ENCODE results near the gene ASIC4.
A peak's percentile ranks its signal among the peaks of the same experiment; 100 is the strongest.

ASIC4 gene

GRCh38 chr2:219524817-219525216 lies 10.5 kb downstream of the ASIC4 start:
- no peaks in the 10 kb centered on the region for H3K36me3 ChIP-seq (ENCODE audit: insufficient read depth, insufficient read length, low read length)
- no peak overlapping the region for H3K9ac ChIP-seq (ENCODE audit: insufficient read length, low read depth)
- peaks cover 27% of the 10 kb centered on the region for H3K4me1 ChIP-seq (ENCODE audit: insufficient read depth, insufficient read length)
- H3K4me3 ChIP-seq (ENCODE audit: insufficient read length, low read depth) = no peak overlapping the region
- H3K27me3 ChIP-seq (ENCODE audit: insufficient read depth, insufficient read length) = peaks cover 43% of the 10 kb centered on the region
- H3K9me3 ChIP-seq (ENCODE audit: insufficient read depth, low read length) = no peaks in the 10 kb centered on the region
- TF ChIP-seq ZNF274 (IDR thresholded peaks at IDR 0.05; ENCODE audit: low read depth, low read length) = no peak
- no peak for TF ChIP-seq YY1 (IDR thresholded peaks at IDR 0.05; ENCODE audit: insufficient read depth, insufficient read length)
- no peak for TF ChIP-seq SUZ12 (IDR thresholded peaks at IDR 0.05; ENCODE audit: extremely low read depth, insufficient read depth, insufficient read length)
- no peak for DNase-seq (ENCODE audit: low read depth, low spot score)

GRCh38 chr2:219525533-219526232 lies 11.4 kb downstream of the ASIC4 start:
- Histone ChIP-seq H3K4me3 (ENCODE audit: insufficient read length, low read depth) (no peak overlapping the region), H3K27me3 (ENCODE audit: insufficient read depth, insufficient read length) (peaks cover 50% of the 10 kb centered on the region), H3K9ac (ENCODE audit: insufficient read length, low read depth) (no peak overlapping the region), H3K4me1 (ENCODE audit: insufficient read depth, insufficient read length) (peaks cover 29% of the 10 kb centered on the region), H3K9me3 (ENCODE audit: insufficient read depth, low read length) (no peaks in the 10 kb centered on the region), H3K36me3 (ENCODE audit: insufficient read depth, insufficient read length, low read length) (no peaks in the 10 kb centered on the region)
- TF ChIP-seq SUZ12 (IDR thresholded peaks at IDR 0.05; ENCODE audit: extremely low read depth, insufficient read depth, insufficient read length) (no peak), YY1 (IDR thresholded peaks at IDR 0.05; ENCODE audit: insufficient read depth, insufficient read length) (no peak), ZNF274 (IDR thresholded peaks at IDR 0.05; ENCODE audit: low read depth, low read length) (no peak)
- no peak for DNase-seq (ENCODE audit: low read depth, low spot score)

GRCh38 chr2:219526320-219527075 lies 12.2 kb downstream of the ASIC4 start:
- TF ChIP-seq SUZ12 (IDR thresholded peaks at IDR 0.05; ENCODE audit: extremely low read depth, insufficient read depth, insufficient read length) (no peak), ZNF274 (IDR thresholded peaks at IDR 0.05; ENCODE audit: low read depth, low read length) (no peak)
- Histone ChIP-seq H3K27me3 (ENCODE audit: insufficient read depth, insufficient read length) (peaks cover 58% of the 10 kb centered on the region), H3K36me3 (ENCODE audit: insufficient read depth, insufficient read length, low read length) (no peaks in the 10 kb centered on the region)

GRCh38 chr2:219527076-219527394 lies 12.8 kb downstream of the ASIC4 start:
- DNase-seq (ENCODE audit: low read depth, low spot score) = no peak
- H3K4me1 ChIP-seq (ENCODE audit: insufficient read depth, insufficient read length) = peaks cover 30% of the 10 kb centered on the region
- H3K4me3 ChIP-seq (ENCODE audit: insufficient read length, low read depth) = no peak overlapping the region
- peaks cover 63% of the 10 kb centered on the region for H3K27me3 ChIP-seq (ENCODE audit: insufficient read depth, insufficient read length)
- no peak for TF ChIP-seq YY1 (IDR thresholded peaks at IDR 0.05; ENCODE audit: insufficient read depth, insufficient read length)
- no peak for TF ChIP-seq SUZ12 (IDR thresholded peaks at IDR 0.05; ENCODE audit: extremely low read depth, insufficient read depth, insufficient read length)
- no peak for TF ChIP-seq ZNF274 (IDR thresholded peaks at IDR 0.05; ENCODE audit: low read depth, low read length)
- no peak overlapping the region for H3K9ac ChIP-seq (ENCODE audit: insufficient read length, low read depth)
- no peaks in the 10 kb centered on the region for H3K36me3 ChIP-seq (ENCODE audit: insufficient read depth, insufficient read length, low read length)
- H3K9me3 ChIP-seq (ENCODE audit: insufficient read depth, low read length) = no peaks in the 10 kb centered on the region

More at GRCh38 chr2:219526320-219527075, 12.2 kb downstream of the ASIC4 start:
- H3K9ac ChIP-seq (ENCODE audit: insufficient read length, low read depth) = no peak overlapping the region
- no peaks in the 10 kb centered on the region for H3K9me3 ChIP-seq (ENCODE audit: insufficient read depth, low read length)
- DNase-seq (ENCODE audit: low read depth, low spot score) = no peak
- no peak overlapping the region for H3K4me3 ChIP-seq (ENCODE audit: insufficient read length, low read depth)
- H3K4me1 ChIP-seq (ENCODE audit: insufficient read depth, insufficient read length) = peaks cover 30% of the 10 kb centered on the region

GRCh38 chr2:219527472-219527871 lies 13.2 kb downstream of the ASIC4 start:
- DNase-seq (ENCODE audit: low read depth, low spot score) = no peak
- H3K4me1 ChIP-seq (ENCODE audit: insufficient read depth, insufficient read length) = peaks cover 34% of the 10 kb centered on the region
- H3K4me3 ChIP-seq (ENCODE audit: insufficient read length, low read depth) = no peak overlapping the region
- no peaks in the 10 kb centered on the region for H3K36me3 ChIP-seq (ENCODE audit: insufficient read depth, insufficient read length, low read length)
- H3K27me3 ChIP-seq (ENCODE audit: insufficient read depth, insufficient read length) = peaks cover 67% of the 10 kb centered on the region
- no peaks in the 10 kb centered on the region for H3K9me3 ChIP-seq (ENCODE audit: insufficient read depth, low read length)
- TF ChIP-seq YY1 (IDR thresholded peaks at IDR 0.05; ENCODE audit: insufficient read depth, insufficient read length) (no peak), SUZ12 (IDR thresholded peaks at IDR 0.05; ENCODE audit: extremely low read depth, insufficient read depth, insufficient read length) (no peak), ZNF274 (IDR thresholded peaks at IDR 0.05; ENCODE audit: low read depth, low read length) (no peak)
- H3K9ac ChIP-seq (ENCODE audit: insufficient read length, low read depth) = no peak overlapping the region

- peak overlapping the region; percentile 57 for H3K9ac ChIP-seq (ENCODE audit: insufficient read length, low read depth)
- no peak overlapping the region for H3K4me3 ChIP-seq (ENCODE audit: insufficient read length, low read depth)
- H3K27me3 ChIP-seq (ENCODE audit: insufficient read depth, insufficient read length) = peaks cover 68% of the 10 kb centered on the region
- peaks cover 36% of the 10 kb centered on the region for H3K4me1 ChIP-seq (ENCODE audit: insufficient read depth, insufficient read length)
- peak; percentile 81 for DNase-seq (ENCODE audit: low read depth, low spot score)
- no peaks in the 10 kb centered on the region for H3K9me3 ChIP-seq (ENCODE audit: insufficient read depth, low read length)
- H3K36me3 ChIP-seq (ENCODE audit: insufficient read depth, insufficient read length, low read length) = no peaks in the 10 kb centered on the region
- TF ChIP-seq ZNF274 (IDR thresholded peaks at IDR 0.05; ENCODE audit: low read depth, low read length) (no peak), YY1 (IDR thresholded peaks at IDR 0.05; ENCODE audit: insufficient read depth, insufficient read length) (no peak), SUZ12 (IDR thresholded peaks at IDR 0.05; ENCODE audit: extremely low read depth, insufficient read depth, insufficient read length) (no peak)
Observed at GRCh38 chr2:219530048-219530963, 16.0 kb downstream of the ASIC4 start.

Data from NT2/D1 (cell line).